KOPT-K1 (cell line): ENCODE data around the gene RBL1.
"Not testable (repeated sequence)": the region's sequence is repeated elsewhere in the genome, so short reads cannot be mapped to it uniquely, and the experiment has no call there.

ENCODE experiments used
- H3K27ac ChIP-seq: fragments of 200-600 bp; sonication (generic); 2 replicates; pipeline ENCODE4 v1.5.1; 2016; ENCODE audit warnings: antibody characterized with exemption, mild to moderate bottlenecking, low read depth, low read length; ENCODE audit not compliant: poor library complexity, severe bottlenecking
- H3K36me3 ChIP-seq: fragments of 200-600 bp; sonication (generic); 2 replicates; pipeline ENCODE4 v1.5.1; 2017; ENCODE audit warnings: antibody characterized with exemption, mild to moderate bottlenecking, low read length, moderate library complexity; ENCODE audit not compliant: insufficient read depth
- H3K9me3 ChIP-seq: fragments of 200-600 bp; sonication (generic); 2 replicates; pipeline ENCODE4 v1.5.1; 2017; ENCODE audit warnings: antibody characterized with exemption, low read length, mild to moderate bottlenecking; ENCODE audit not compliant: insufficient read depth, poor library complexity, severe bottlenecking

Gene RBL1

DNA sequence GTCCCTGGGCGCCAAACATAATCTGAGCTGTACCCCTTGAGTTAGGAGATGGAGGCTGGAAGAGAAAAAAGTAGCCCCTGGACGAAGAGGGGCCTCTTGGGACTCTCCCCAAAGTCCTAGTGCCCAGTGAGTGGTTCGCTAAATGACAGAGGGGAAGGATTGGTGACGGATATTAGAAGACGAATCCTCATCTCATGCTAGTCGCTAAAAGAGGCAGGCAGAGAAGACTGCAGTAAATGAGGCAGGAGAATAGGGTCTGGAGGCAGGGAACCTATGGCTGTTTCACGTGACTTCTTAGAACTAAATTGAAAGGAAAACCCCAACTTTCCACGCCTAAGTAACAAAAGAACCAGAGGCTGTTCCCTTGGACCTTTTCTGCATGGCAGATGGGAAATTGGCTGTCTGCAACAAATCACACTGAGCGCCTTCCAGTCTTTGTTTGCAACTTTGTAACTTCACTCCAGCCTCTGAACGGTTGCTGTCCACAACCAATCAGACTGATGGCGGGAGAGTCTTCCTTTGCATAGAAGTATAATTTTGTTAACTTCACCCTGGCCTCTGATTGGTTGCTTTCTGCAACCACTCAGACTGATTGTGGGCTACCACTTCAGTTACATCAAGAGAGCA is 731 bp upstream of the RBL1 start:
- peaks cover 31% of the 10 kb centered on the region for H3K36me3 ChIP-seq

GRCh38 chr20:37095108-37095598 is 644 bp downstream of the RBL1 start:
- H3K36me3 ChIP-seq, result peaks cover 45% of the 10 kb centered on the region
- H3K9me3 ChIP-seq, result no peaks in the 10 kb centered on the region
- peak overlapping the region; percentile 94 for H3K27ac ChIP-seq

More for the DNA sequence above, 731 bp upstream of the RBL1 start:
- peak overlapping the region; percentile 94 for H3K27ac ChIP-seq
- no peaks in the 10 kb centered on the region for H3K9me3 ChIP-seq

GRCh38 chr20:37090407-37090806 is 5.4 kb downstream of the RBL1 start:
- H3K36me3 ChIP-seq, result peaks cover 93% of the 10 kb centered on the region
- H3K27ac ChIP-seq, result no peak overlapping the region
- no peaks in the 10 kb centered on the region for H3K9me3 ChIP-seq

GRCh38 chr20:37081717-37082289 is 14.0 kb downstream of the RBL1 start:
- peaks cover 100% of the 10 kb centered on the region for H3K36me3 ChIP-seq
- no peaks in the 10 kb centered on the region for H3K9me3 ChIP-seq

DNA sequence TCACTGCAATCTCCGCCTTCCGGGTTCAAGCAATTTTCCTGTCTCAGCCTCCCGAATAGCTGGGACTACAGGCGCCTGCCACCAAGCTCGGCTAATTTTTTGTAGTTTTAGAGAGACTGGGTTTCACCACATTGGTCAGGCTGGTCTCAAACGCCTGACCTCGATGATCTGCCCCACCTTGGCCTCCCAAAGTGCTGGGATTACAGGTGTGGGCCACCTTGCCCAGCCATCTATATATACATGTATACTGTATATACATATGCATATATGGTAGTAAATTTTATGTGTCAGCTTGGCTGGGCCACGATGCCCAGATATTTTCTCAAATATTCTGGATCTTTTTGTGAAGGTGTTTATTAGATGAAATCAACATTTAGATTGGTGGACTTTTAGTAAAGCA is 18.8 kb downstream of the RBL1 start:
- no peak overlapping the region for H3K27ac ChIP-seq
- H3K36me3 ChIP-seq, result peaks cover 100% of the 10 kb centered on the region
- H3K9me3 ChIP-seq, result peaks cover 14% of the 10 kb centered on the region

More at GRCh38 chr20:37081717-37082289, 14.0 kb downstream of the RBL1 start:
- no peak overlapping the region for H3K27ac ChIP-seq

GRCh38 chr20:37075932-37076685 is 19.7 kb downstream of the RBL1 start:
- H3K27ac ChIP-seq, result no peak overlapping the region
- peaks cover 100% of the 10 kb centered on the region for H3K36me3 ChIP-seq
- peaks cover 14% of the 10 kb centered on the region for H3K9me3 ChIP-seq

- Histone ChIP-seq H3K9me3 (peaks cover 14% of the 10 kb centered on the region), H3K36me3 (peaks cover 85% of the 10 kb centered on the region), H3K27ac (no peak overlapping the region)
Measured at GRCh38 chr20:37072293-37073196, 23.3 kb downstream of the RBL1 start.

GRCh38 chr20:37071481-37071911 is 24.3 kb downstream of the RBL1 start:
- Histone ChIP-seq H3K27ac (no peak overlapping the region), H3K36me3 (peaks cover 85% of the 10 kb centered on the region), H3K9me3 (peaks cover 14% of the 10 kb centered on the region)

DNA sequence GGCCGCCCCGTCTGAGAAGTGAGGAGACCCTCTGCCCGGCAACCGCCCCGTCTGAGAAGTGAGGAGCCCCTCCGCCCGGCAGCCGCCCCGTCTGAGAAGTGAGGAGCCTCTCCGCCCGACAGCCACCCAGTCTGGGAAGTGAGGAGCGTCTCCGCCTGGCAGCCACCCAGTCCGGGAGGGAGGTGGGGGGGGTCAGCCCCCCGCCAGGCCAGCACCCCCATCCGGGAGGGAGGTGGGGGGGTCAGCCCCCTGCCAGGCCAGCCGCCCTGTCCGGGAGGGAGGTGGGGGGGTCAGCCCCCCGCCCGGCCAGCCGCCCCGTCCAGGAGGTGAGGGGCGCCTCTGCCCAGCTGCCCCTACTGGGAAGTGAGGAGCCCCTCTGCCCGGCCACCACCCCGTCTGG is 26.2 kb downstream of the RBL1 start:
- H3K27ac ChIP-seq, H3K9me3 ChIP-seq: not testable (repeated sequence)
- peaks cover 85% of the 10 kb centered on the region for H3K36me3 ChIP-seq

GRCh38 chr20:37066168-37066567 is 29.6 kb downstream of the RBL1 start:
- Histone ChIP-seq H3K9me3 (no peaks in the 10 kb centered on the region), H3K27ac (no peak overlapping the region), H3K36me3 (peaks cover 84% of the 10 kb centered on the region)

- Histone ChIP-seq H3K9me3 (no peaks in the 10 kb centered on the region), H3K36me3 (peaks cover 98% of the 10 kb centered on the region), H3K27ac (no peak overlapping the region)
Measured at GRCh38 chr20:37055276-37055675, 40.5 kb downstream of the RBL1 start.

DNA sequence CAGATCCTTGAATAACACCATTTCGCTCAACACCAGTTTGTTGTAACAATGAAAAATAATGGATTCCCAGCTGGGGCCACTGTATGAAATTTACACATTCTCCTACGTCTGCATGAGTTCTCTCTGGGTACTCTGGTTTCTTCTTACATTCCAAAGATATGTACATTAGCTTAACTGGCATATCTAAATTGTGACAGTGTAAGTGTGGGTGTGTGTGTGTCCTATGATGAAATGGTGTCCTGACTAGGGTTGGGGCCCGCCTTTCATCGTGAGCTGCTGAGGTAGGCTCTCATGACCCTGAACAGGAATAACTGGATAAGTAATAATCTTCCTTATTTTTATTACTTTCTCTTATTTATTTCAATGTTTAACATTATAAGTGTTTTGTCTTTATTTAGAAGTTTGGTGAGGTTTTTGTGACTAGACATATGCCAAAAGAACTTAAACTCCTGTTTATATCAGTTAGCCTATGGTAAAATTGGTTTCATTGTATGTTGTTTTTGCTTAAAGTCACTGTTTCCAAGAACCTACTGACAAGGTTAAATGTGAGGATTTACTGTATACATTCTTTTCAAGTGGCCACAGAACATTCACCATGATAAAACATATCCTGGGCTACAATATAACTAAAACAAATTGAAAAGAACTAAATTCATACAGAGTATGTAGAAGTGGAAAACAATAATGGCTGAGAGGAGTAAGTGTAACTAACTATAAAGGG is 42.4 kb downstream of the RBL1 start:
- Histone ChIP-seq H3K9me3 (no peaks in the 10 kb centered on the region), H3K36me3 (peaks cover 98% of the 10 kb centered on the region), H3K27ac (no peak overlapping the region)

DNA sequence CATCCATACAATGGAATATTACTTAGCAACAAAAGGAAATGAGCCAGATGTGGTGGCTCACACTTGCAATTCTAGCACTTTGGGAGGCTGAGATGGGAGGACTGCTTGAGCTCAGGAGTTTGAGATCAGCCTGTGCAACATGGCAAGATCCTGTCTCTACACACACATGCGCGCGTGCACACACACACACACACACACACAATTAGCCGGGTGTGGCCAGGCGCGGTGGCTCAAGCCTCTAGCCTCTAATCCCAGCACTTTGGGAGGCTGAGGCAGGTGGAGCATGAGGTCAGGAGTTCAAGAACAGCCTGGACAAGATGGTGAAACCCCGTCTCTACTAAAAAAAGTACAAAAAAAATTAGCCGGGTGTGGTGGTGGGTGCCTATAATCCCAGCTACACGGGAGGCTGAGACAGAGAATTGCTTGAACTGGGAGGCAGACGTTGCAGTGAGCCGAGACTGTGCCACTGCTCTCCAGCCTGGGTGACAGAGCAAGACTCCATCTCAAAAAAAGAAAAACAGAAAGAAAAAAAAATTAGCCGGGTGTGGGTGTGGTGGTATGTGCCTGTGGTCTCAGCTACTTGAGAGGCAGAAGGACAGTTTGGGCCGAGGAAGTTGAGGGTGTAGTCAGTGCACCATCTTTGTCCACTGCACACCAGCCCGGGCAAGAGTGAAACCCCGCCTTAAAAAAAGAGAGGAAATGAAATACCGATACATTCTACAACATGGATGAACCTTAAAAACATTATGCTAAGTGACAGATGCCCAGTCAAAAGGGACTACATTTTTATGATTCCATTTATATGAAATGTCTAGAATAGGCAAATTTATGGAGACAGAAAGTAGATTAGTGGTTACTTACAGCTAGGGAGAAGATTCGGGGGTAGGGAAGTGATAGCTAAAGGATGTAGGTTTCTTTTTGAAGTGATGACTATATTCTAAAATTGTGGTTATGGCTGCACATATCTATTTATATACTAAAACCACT is 52.5 kb downstream of the RBL1 start:
- Histone ChIP-seq H3K9me3 (peaks cover 14% of the 10 kb centered on the region), H3K36me3 (peaks cover 98% of the 10 kb centered on the region), H3K27ac (no peak overlapping the region)
